IMR-90 (cell line): ENCODE measurements around the gene GMCL2. TPM values are rescaled to one million over a fixed set of nuclear protein-coding genes. Genes with fewer than 3 reads are reported as not detected.

Experiments
- ATAC-seq: fragments of 200-7000 bp; cut with Tn5 transposase; 2 replicates; pipeline ENCODE4 v1.9.1; 2020; ENCODE audit warnings: low read depth, mild to moderate bottlenecking, moderate library complexity
- BruUV-seq: library from RNA; stranded (reverse); fragments of 400-500 nt; replicated peaks from 2 replicates; lab custom pipeline; 2021; lab: Mats Ljungman, UMichigan
- CTCF ChIA-PET: fragments of 300-600 bp; formaldehyde crosslinking; extraction: SDS; loops from one replicate; lab custom pipeline; 2021; ENCODE audit warnings: antibody characterized with exemption; lab: Yijun Ruan, JAX
- POLR2A ChIA-PET: fragments of 300-600 bp; sonication (Branson Sonifier 250); formaldehyde crosslinking; loops from one replicate; lab custom pipeline; 2022; ENCODE audit warnings: antibody characterized with exemption; ENCODE audit not compliant: unreplicated experiment; lab: Charles Lee
- DNase-seq: peaks from one replicate; pipeline ENCODE4 v3.0.0; 2013
- H2AFZ ChIP-seq: replicated peaks from 2 replicates; pipeline ENCODE3; 2013; ENCODE audit warnings: low read length, mild to moderate bottlenecking; ENCODE audit not compliant: poor library complexity
- H2AK5ac ChIP-seq: 2 replicates; pipeline ENCODE4 v1.6.1; 2013; ENCODE audit warnings: low read depth, low read length, inconsistent platforms
- H2AK9ac ChIP-seq: replicated peaks from 2 replicates; pipeline ENCODE3; 2013; ENCODE audit warnings: mild to moderate bottlenecking, low read depth, low read length, moderate library complexity; ENCODE audit not compliant: poor library complexity
- H2BK120ac ChIP-seq: 2 replicates; pipeline ENCODE4 v1.6.1; 2013; ENCODE audit warnings: low read depth, low read length, inconsistent platforms
- H2BK15ac ChIP-seq: 3 replicates; pipeline ENCODE4 v1.6.1; 2013; ENCODE audit warnings: low read depth, low read length, inconsistent platforms
- H2BK20ac ChIP-seq: 2 replicates; pipeline ENCODE4 v1.6.1; 2013; ENCODE audit warnings: low read depth, mild to moderate bottlenecking, inconsistent platforms, low read length, moderate library complexity
- H2BK5ac ChIP-seq: 2 replicates; pipeline ENCODE4 v1.6.1; 2013; ENCODE audit warnings: mild to moderate bottlenecking, low read depth, low read length, inconsistent platforms; ENCODE audit not compliant: poor library complexity, severe bottlenecking
- H3K14ac ChIP-seq: replicated peaks from 2 replicates; pipeline ENCODE4 v1.6.1; 2013; ENCODE audit warnings: low read depth, low read length, inconsistent platforms
- H3K18ac ChIP-seq: 2 replicates; pipeline ENCODE4 v1.6.1; 2013; ENCODE audit warnings: low read depth, low read length, control low read depth
- H3K23ac ChIP-seq: 2 replicates; pipeline ENCODE4 v1.6.1; 2013; ENCODE audit warnings: low read depth, low read length, inconsistent platforms
- H3K27ac ChIP-seq: 2 replicates; pipeline ENCODE4 v1.5.1; 2013; ENCODE audit warnings: mild to moderate bottlenecking, control low read depth, low read length; ENCODE audit not compliant: insufficient read depth
- H3K27me3 ChIP-seq: 2 replicates; pipeline ENCODE4 v1.6.1; 2013; ENCODE audit warnings: low read length; ENCODE audit not compliant: control insufficient read depth, insufficient read depth
- H3K36me3 ChIP-seq: 2 replicates; pipeline ENCODE4 v1.6.1; 2013; ENCODE audit warnings: low read length, mixed read lengths; ENCODE audit not compliant: control insufficient read depth, insufficient read depth
- H3K4ac ChIP-seq: 2 replicates; pipeline ENCODE4 v1.6.1; 2013; ENCODE audit warnings: low read depth, low read length, inconsistent platforms
- H3K4me1 ChIP-seq: 2 replicates; pipeline ENCODE4 v1.6.1; 2013; ENCODE audit warnings: low read length, mixed read lengths; ENCODE audit not compliant: control insufficient read depth, insufficient read depth
- H3K4me2 ChIP-seq: 2 replicates; pipeline ENCODE4 v1.6.1; 2013; ENCODE audit warnings: low read depth, mild to moderate bottlenecking, control low read depth, low read length, moderate library complexity
- H3K4me3 ChIP-seq: 2 replicates; pipeline ENCODE4 v1.5.1; 2013; ENCODE audit warnings: low read depth, mild to moderate bottlenecking, control low read depth, low read length, moderate library complexity; ENCODE audit not compliant: insufficient read depth
- H3K56ac ChIP-seq: 2 replicates; pipeline ENCODE4 v1.6.1; 2013; ENCODE audit warnings: low read length, inconsistent platforms; ENCODE audit not compliant: insufficient read depth; ENCODE audit errors: extremely low read depth
- H3K79me1 ChIP-seq, 2 experiments: 2 replicates each; pipeline ENCODE4 v1.6.1; 2013; ENCODE audit warnings: low read length in 2 of 2, inconsistent platforms in 1 of 2, low read depth in 1 of 2
- H3K9ac ChIP-seq: 2 replicates; pipeline ENCODE4 v1.6.1; 2013; ENCODE audit warnings: low read depth, low read length, control low read depth
- H3K9me1 ChIP-seq: 2 replicates; pipeline ENCODE4 v1.6.1; 2013; ENCODE audit warnings: low read length, inconsistent platforms; ENCODE audit not compliant: insufficient read depth
- H3K9me3 ChIP-seq: 2 replicates; pipeline ENCODE4 v1.6.1; 2013; ENCODE audit warnings: low read length; ENCODE audit not compliant: control insufficient read depth, insufficient read depth
- H4K20me1 ChIP-seq: 2 replicates; pipeline ENCODE4 v1.6.1; 2013; ENCODE audit warnings: low read length, inconsistent platforms; ENCODE audit not compliant: insufficient read depth
- H4K5ac ChIP-seq: 2 replicates; pipeline ENCODE4 v1.6.1; 2013; ENCODE audit warnings: mild to moderate bottlenecking, low read depth, low read length, control low read depth
- H4K8ac ChIP-seq, 2 experiments: 2 replicates each; pipeline ENCODE4 v1.6.1; 2013; ENCODE audit warnings: low read depth in 2 of 2, low read length in 2 of 2, control low read depth in 1 of 2, inconsistent platforms in 1 of 2
- H4K91ac ChIP-seq: 2 replicates; pipeline ENCODE4 v1.6.1; 2013; ENCODE audit warnings: low read depth, low read length, inconsistent platforms; ENCODE audit not compliant: insufficient read depth
- CEBPB ChIP-seq: IDR thresholded peaks from 2 replicates; pipeline ENCODE4 v1.6.1; 2012; ENCODE audit warnings: low read depth, low read length, improper control_type of control experiment
- CHD1 ChIP-seq: IDR thresholded peaks from 2 replicates; pipeline ENCODE4 v1.6.1; 2012; ENCODE audit warnings: low read depth, low read length, improper control_type of control experiment
- CTCF ChIP-seq: conservative IDR thresholded peaks from 2 replicates; pipeline ENCODE4 v1.5.1; 2012; ENCODE audit warnings: mild to moderate bottlenecking, low read depth, low read length, improper control_type of control experiment
- ELK1 ChIP-seq: fragments of 150-350 bp; IDR thresholded peaks from 2 replicates; pipeline ENCODE4 v1.6.1; 2016; ENCODE audit warnings: low read depth, mild to moderate bottlenecking, low read length, moderate library complexity, borderline replicate concordance
- MAFK ChIP-seq: IDR thresholded peaks from 2 replicates; pipeline ENCODE4 v1.6.1; 2012; ENCODE audit warnings: low read depth, low read length, improper control_type of control experiment
- MAZ ChIP-seq: IDR thresholded peaks from 2 replicates; pipeline ENCODE4 v1.6.1; 2012; ENCODE audit warnings: low read depth, mild to moderate bottlenecking, low read length, improper control_type of control experiment, moderate library complexity, borderline replicate concordance
- POLR2A ChIP-seq: IDR thresholded peaks from 2 replicates; pipeline ENCODE4 v1.6.1; 2012; ENCODE audit warnings: mild to moderate bottlenecking, low read depth, low read length
- RCOR1 ChIP-seq: IDR thresholded peaks from 2 replicates; pipeline ENCODE4 v1.6.1; 2012; ENCODE audit warnings: mild to moderate bottlenecking, low read length, improper control_type of control experiment; ENCODE audit not compliant: insufficient replicate concordance
- RFX5 ChIP-seq: IDR thresholded peaks from 2 replicates; pipeline ENCODE4 v1.8.0; 2012; ENCODE audit warnings: low read depth, mild to moderate bottlenecking, low read length, moderate library complexity
- WGBS, 2 experiments: methylation state at CpG; one replicate each; pipeline versions ENCODE4 v1.1.5 to v1.1.7; 2013; ENCODE audit warnings: missing lambda C conversion rate in 2 of 2; ENCODE audit not compliant: insufficient read length in 1 of 2; ENCODE audit errors: extremely low coverage in 2 of 2; 5-methylcytosine and 5-hydroxymethylcytosine counted together
- dilution Hi-C: fragments of 300-500 bp; cut with HindIII; formaldehyde crosslinking; loops from one replicate; pipeline ENCODE4 v1.14.3; 2018; ENCODE audit warnings: low sequenced_read_pairs; ENCODE audit not compliant: unreplicated experiment
- in situ Hi-C: fragments of 300-500 bp; cut with MboI; formaldehyde crosslinking; loops from 3 replicates; pipeline ENCODE4 v1.14.3; 2019; ENCODE audit warnings: low sequenced_read_pairs, inconsistent platforms, mixed read lengths
- intact Hi-C: fragments of 100-400 bp; cut with micrococcal nuclease; formaldehyde crosslinking; loops from 2 replicates; pipeline ENCODE4 v1.10.0; 2022
- polyA plus RNA-seq, 3 experiments: library from polyadenylated mRNA; depleted of rRNA; stranded (reverse); fragments of >200 nt; gene quantifications; 2 replicates each; pipeline ENCODE4 v1.2.3, GENCODE V29; 2012; ENCODE audit warnings: low replicate concordance in 1 of 3
- total RNA-seq: library from RNA; depleted of rRNA; stranded (reverse); fragments of >200 nt; gene quantifications from 2 replicates; pipeline ENCODE4 v1.2.3, GENCODE V29; 2012

The GMCL2 gene
- total and polyA plus RNA-seq, 2 of the 4 experiments (the other 2 are of a cell fraction): not detected

GRCh38 chr5:178232920-178233429, 45.8 kb upstream of the GMCL2 start:
- H4K5ac ChIP-seq: peak overlapping the region; percentile 95
- H3K36me3 ChIP-seq: peaks cover 20% of the 10 kb centered on the region
- 29% methylated on average over 4 of the region's 11 CpGs; no CpG with 5 or more reads in 1 of the 2 experiments for WGBS, 2 experiments
- no peak for DNase-seq
- peaks cover 20% of the 10 kb centered on the region for H3K9me1 ChIP-seq
- H2AFZ ChIP-seq: peak overlapping the region; percentile 96
- no peaks in the 10 kb centered on the region for H3K9me3 ChIP-seq
- H3K23ac ChIP-seq: peak overlapping the region; percentile 59
- no TSS peak for BruUV-seq
- H2AK9ac ChIP-seq: peak overlapping the region; percentile 91
- H3K14ac ChIP-seq: peak overlapping the region; percentile 44
- H3K4me2 ChIP-seq: peak overlapping the region; percentile 30
- H2BK15ac ChIP-seq: no peak overlapping the region; the same call in 2 of the 3 replicates
- ATAC-seq: no peak
- H3K4me3 ChIP-seq: peak overlapping the region; percentile 72
- POLR2A ChIA-PET: no interaction called here
- H2BK5ac ChIP-seq: no peak overlapping the region
- peak overlapping the region; percentile 92 for H4K91ac ChIP-seq
- H3K18ac ChIP-seq: peak overlapping the region; percentile 5; the same call in 1 of the 2 replicates
- CTCF ChIA-PET: interaction anchor here (0.5 kb wide), 1 partner anchor 804 kb away, joined by 3 read pairs; no protein-coding TSS in a partner anchor
- peak overlapping the region; percentile 61; the same call in 1 of the 2 replicates for H2BK120ac ChIP-seq
- dilution Hi-C loops: no loop called here
- H4K20me1 ChIP-seq: peaks cover 6% of the 10 kb centered on the region; the same call in 1 of the 2 replicates
- H2AK5ac ChIP-seq: peak overlapping the region; percentile 56; the same call in 1 of the 2 replicates
- in situ Hi-C loops: no loop called here
- H3K4me1 ChIP-seq: peaks cover 9% of the 10 kb centered on the region
- peak overlapping the region; percentile 14 for H3K27ac ChIP-seq
- no peak overlapping the region for H2BK20ac ChIP-seq
- TF ChIP-seq POLR2A (no peak), RCOR1 (no peak), RFX5 (no peak), ELK1 (no peak), CEBPB (no peak), MAFK (no peak), CTCF (no peak), MAZ (no peak), CHD1 (no peak)
- 0 out of 2 replicates have a peak overlapping the region, but pooled peaks have one; percentile 28 for H3K56ac ChIP-seq
- peaks cover 21 to 39% of the 10 kb centered on the region in 2 experiments for H3K79me1 ChIP-seq
- no peaks in the 10 kb centered on the region for H3K27me3 ChIP-seq
- peak overlapping the region; percentile 39 for H3K9ac ChIP-seq
- intact Hi-C loops: loop anchor here (1.0 to 5.0 kb wide), 2 partner anchors 29 to 394 kb away; partner anchors contain the start of genes CLK4 and HNRNPAB
- H3K4ac ChIP-seq: peak overlapping the region; percentile 76
- peak overlapping the region; percentile 93 to 99 for H4K8ac ChIP-seq
